H9 (cell line): ENCODE measurements around the gene SYS1. TPM values are rescaled to one million over a fixed set of nuclear protein-coding genes. Genes with fewer than 3 reads are reported as not detected.

Experiments used
- DNase-seq: peaks from one replicate; pipeline ENCODE4 v3.0.0-alpha.2; 2017
- H2AFZ ChIP-seq: one replicate; pipeline ENCODE4 v1.6.1; 2013; ENCODE audit warnings: mild to moderate bottlenecking, low read length, control low read depth, moderate library complexity
- H2AK5ac ChIP-seq: 2 replicates; pipeline ENCODE4 v1.6.1; 2013; ENCODE audit warnings: low read length, control low read depth, mixed read lengths; ENCODE audit not compliant: insufficient read length
- H2BK120ac ChIP-seq: one replicate; pipeline ENCODE4 v1.6.1; 2013; ENCODE audit warnings: low read depth, mild to moderate bottlenecking, low read length, control low read depth, inconsistent platforms; ENCODE audit not compliant: poor library complexity, severe bottlenecking
- H2BK12ac ChIP-seq: 2 replicates; pipeline ENCODE4 v1.6.1; 2013; ENCODE audit warnings: low read length, control low read depth, mixed read lengths, low read depth; ENCODE audit not compliant: insufficient read length
- H2BK15ac ChIP-seq: 2 replicates; pipeline ENCODE4 v1.6.1; 2013; ENCODE audit warnings: low read depth, low read length, control low read depth
- H2BK20ac ChIP-seq: one replicate; pipeline ENCODE4 v1.6.1; 2013; ENCODE audit warnings: low read depth, mild to moderate bottlenecking, low read length, control low read depth, inconsistent platforms; ENCODE audit not compliant: poor library complexity, severe bottlenecking
- H2BK5ac ChIP-seq: 2 replicates; pipeline ENCODE4 v1.6.1; 2013; ENCODE audit warnings: low read length, control low read depth, mixed read lengths; ENCODE audit not compliant: insufficient read length
- H3K14ac ChIP-seq: 2 replicates; pipeline ENCODE4 v1.6.1; 2013; ENCODE audit warnings: low read length, control low read depth; ENCODE audit not compliant: insufficient read depth
- H3K18ac ChIP-seq: 2 replicates; pipeline ENCODE4 v1.6.1; 2013; ENCODE audit warnings: low read depth, mild to moderate bottlenecking, mixed read lengths, low read length, control low read depth; ENCODE audit not compliant: insufficient read length
- H3K23ac ChIP-seq: 2 replicates; pipeline ENCODE4 v1.6.1; 2013; ENCODE audit warnings: low read length, control low read depth, mixed read lengths, low read depth; ENCODE audit not compliant: insufficient read length
- H3K23me2 ChIP-seq: 2 replicates; pipeline ENCODE4 v1.6.1; 2013; ENCODE audit warnings: low read depth, mild to moderate bottlenecking, mixed read lengths, low read length, control low read depth; ENCODE audit not compliant: insufficient read length, poor library complexity, severe bottlenecking
- H3K27ac ChIP-seq: 2 replicates; pipeline ENCODE4 v1.5.1; 2013; ENCODE audit warnings: low read length, control low read depth, mixed read lengths, low read depth; ENCODE audit not compliant: insufficient read length
- H3K27me3 ChIP-seq: 2 replicates; pipeline ENCODE4 v1.6.1; 2013; ENCODE audit warnings: low read length, control low read depth, inconsistent platforms; ENCODE audit not compliant: insufficient read depth
- H3K4ac ChIP-seq: 2 replicates; pipeline ENCODE4 v1.6.1; 2013; ENCODE audit warnings: low read depth, mild to moderate bottlenecking, control low read depth, inconsistent platforms, low read length, moderate library complexity
- H3K4me1 ChIP-seq: 2 replicates; pipeline ENCODE4 v1.6.1; 2013; ENCODE audit warnings: low read length, control low read depth, inconsistent platforms; ENCODE audit not compliant: insufficient read depth
- H3K4me2 ChIP-seq: 2 replicates; pipeline ENCODE4 v1.6.1; 2013; ENCODE audit warnings: low read length, control low read depth, mixed read lengths; ENCODE audit not compliant: insufficient read length, insufficient read depth
- H3K56ac ChIP-seq: 2 replicates; pipeline ENCODE4 v1.6.1; 2013; ENCODE audit warnings: low read depth, mild to moderate bottlenecking, mixed read lengths, low read length, control low read depth; ENCODE audit not compliant: insufficient read length
- H3K79me1 ChIP-seq: 2 replicates; pipeline ENCODE4 v1.6.1; 2013; ENCODE audit warnings: low read depth, mild to moderate bottlenecking, moderate library complexity, low read length, control low read depth, inconsistent platforms; ENCODE audit not compliant: insufficient read depth, poor library complexity, severe bottlenecking
- H3K79me2 ChIP-seq: 2 replicates; pipeline ENCODE4 v1.6.1; 2013; ENCODE audit warnings: low read length, control low read depth, inconsistent platforms; ENCODE audit not compliant: insufficient read depth
- H3K9ac ChIP-seq: 2 replicates; pipeline ENCODE4 v1.6.1; 2013; ENCODE audit warnings: low read length, control low read depth, mixed read lengths; ENCODE audit not compliant: insufficient read length; ENCODE audit errors: extremely low read depth
- H3K9me3 ChIP-seq: one replicate; pipeline ENCODE4 v1.6.1; 2013; ENCODE audit warnings: low read depth, low read length, inconsistent platforms; ENCODE audit not compliant: control insufficient read depth
- H3T11ph ChIP-seq: one replicate; pipeline ENCODE4 v1.6.1; 2013; ENCODE audit warnings: mild to moderate bottlenecking, low read length, control low read depth, inconsistent platforms
- H4K20me1 ChIP-seq: one replicate; pipeline ENCODE4 v1.6.1; 2013; ENCODE audit not compliant: control insufficient read depth, insufficient read length, insufficient read depth
- H4K5ac ChIP-seq: 2 replicates; pipeline ENCODE4 v1.6.1; 2013; ENCODE audit warnings: low read depth, mild to moderate bottlenecking, mixed read lengths, low read length, control low read depth; ENCODE audit not compliant: insufficient read length
- H4K8ac ChIP-seq: replicated peaks from 2 replicates; pipeline ENCODE4 v1.6.1; 2013; ENCODE audit warnings: low read length, control low read depth, mixed read lengths, low read depth; ENCODE audit not compliant: insufficient read length
- H4K91ac ChIP-seq: 2 replicates; pipeline ENCODE4 v1.6.1; 2013; ENCODE audit warnings: low read depth, mild to moderate bottlenecking, moderate library complexity, mixed read lengths, low read length, control low read depth; ENCODE audit not compliant: insufficient read length
- H3K27ac Mint-ChIP-seq, 3 experiments: 2 replicates in 2 of 3; 3 replicates in 1 of 3; pipeline ENCODE4 v1.8.0; 2020 to 2021; ENCODE audit warnings: mixed read lengths in 3 of 3, mild to moderate bottlenecking in 1 of 3, moderate library complexity in 1 of 3
- H3K27me3 Mint-ChIP-seq: 2 replicates; pipeline ENCODE4 v1.8.0; 2021; ENCODE audit warnings: low read depth, mild to moderate bottlenecking, moderate library complexity, mixed read lengths
- H3K36me3 Mint-ChIP-seq, 3 experiments: 2 replicates in 2 of 3; 3 replicates in 1 of 3; pipeline ENCODE4 v1.8.0; 2020 to 2021; ENCODE audit warnings: low read depth in 3 of 3, mixed read lengths in 3 of 3; ENCODE audit not compliant: insufficient read depth in 1 of 3
- H3K4me1 Mint-ChIP-seq, 2 experiments: 2 replicates each; pipeline ENCODE4 v1.8.0; 2020; ENCODE audit warnings: mixed read lengths in 2 of 2
- H3K4me3 Mint-ChIP-seq, 2 experiments: 2 replicates in 1 of 2; 3 replicates in 1 of 2; pipeline ENCODE4 v1.8.0; 2020 to 2021; ENCODE audit warnings: mild to moderate bottlenecking in 2 of 2, mixed read lengths in 2 of 2, moderate library complexity in 1 of 2
- H3K9me3 Mint-ChIP-seq, 2 experiments: 2 replicates in 1 of 2; 3 replicates in 1 of 2; pipeline ENCODE4 v1.8.0; 2020; ENCODE audit warnings: mild to moderate bottlenecking in 2 of 2, mixed read lengths in 2 of 2, moderate library complexity in 1 of 2
- WGBS: extraction: QIAGEN DNeasy Blood & Tissue Kit; methylation state at CpG from one replicate; pipeline ENCODE4 v1.1.7; 2013; ENCODE audit warnings: missing lambda C conversion rate, low lambda C conversion rate, mixed read lengths; ENCODE audit not compliant: insufficient read length; ENCODE audit errors: extremely low coverage; 5-methylcytosine and 5-hydroxymethylcytosine counted together
- total RNA-seq: library from RNA; stranded (reverse); gene quantifications from 2 replicates; pipeline ENCODE4 v1.2.1, GENCODE V29; 2021
- TF ChIP-seq, protein P1 (sequence below): fragments of 200-600 bp; sonication (generic); conservative IDR thresholded peaks from 3 replicates; pipeline ENCODE4 v1.8.0; 2021; ENCODE audit warnings: antibody characterized with exemption, mild to moderate bottlenecking

Gene SYS1
- total RNA-seq, 1 experiment from 2014 or later: 21.0 TPM

DNA sequence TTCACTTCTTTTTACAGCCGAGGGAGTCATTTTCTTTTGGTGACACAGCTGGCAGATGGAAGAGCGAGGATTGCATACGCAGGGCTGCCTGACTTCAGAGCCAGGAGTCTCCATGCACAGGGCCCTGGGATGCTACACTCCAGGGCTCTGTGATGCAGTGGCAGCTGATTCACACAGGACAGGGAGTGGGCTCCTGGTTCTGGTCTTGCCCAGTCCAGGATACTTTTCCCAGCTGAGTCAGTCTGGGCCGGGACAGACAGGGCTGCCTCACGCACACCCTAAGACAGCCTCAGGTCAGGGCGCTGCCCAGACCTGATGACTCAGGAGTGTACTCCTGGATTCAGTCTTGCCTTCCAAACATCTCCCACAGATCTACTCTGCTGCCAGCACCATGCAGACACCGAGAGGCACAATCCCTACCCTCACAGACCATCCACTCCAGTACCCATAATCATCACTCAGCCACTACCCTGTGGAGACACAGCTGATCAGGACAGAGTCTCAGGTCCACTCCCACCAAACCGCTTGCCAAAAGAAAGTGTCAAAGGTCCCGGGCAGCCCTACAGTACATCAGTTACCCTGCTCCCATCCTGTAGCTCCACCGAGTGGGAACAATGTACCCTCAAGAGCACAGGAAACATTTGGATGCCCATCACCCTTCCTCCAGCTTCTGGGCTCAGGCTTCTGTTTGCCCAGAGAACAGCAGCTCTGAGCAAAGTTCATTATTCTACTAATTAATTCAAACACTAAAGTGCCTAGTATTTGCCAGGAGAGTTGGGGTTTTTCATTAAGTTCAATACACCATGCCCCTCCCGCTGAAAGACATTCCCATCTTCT is 26.2 kb upstream of the SYS1 start:
- Histone ChIP-seq H3K79me1 (no peaks in the 10 kb centered on the region), H3K23ac (no peak overlapping the region), H3K27ac (no peak overlapping the region), H2BK12ac (no peak overlapping the region), H2AK5ac (no peak overlapping the region), H2BK120ac (no peak overlapping the region), H4K20me1 (peaks cover 2% of the 10 kb centered on the region), H3K4me2 (no peak overlapping the region), H3K14ac (no peak overlapping the region), H4K8ac (no peak overlapping the region), H2BK5ac (no peak overlapping the region), H2BK20ac (no peak overlapping the region), H3K4ac (no peak overlapping the region), H2BK15ac (no peak overlapping the region), H3K27me3 (no peaks in the 10 kb centered on the region), H3K9ac (no peak overlapping the region), H4K91ac (no peak overlapping the region), H4K5ac (no peak overlapping the region), H3K23me2 (peaks cover 3% of the 10 kb centered on the region), H3K79me2 (peaks cover 3% of the 10 kb centered on the region; the same call in 1 of the 2 replicates), H2AFZ (no peak overlapping the region), H3K18ac (no peak overlapping the region), H3K56ac (no peak overlapping the region), H3T11ph (no peak overlapping the region), H3K4me1 (peaks cover 20% of the 10 kb centered on the region), H3K9me3 (no peaks in the 10 kb centered on the region)
- no peaks in the 10 kb centered on the region; the same call in 1 of the 2 replicates for H3K27me3 Mint-ChIP-seq
- no peak overlapping the region for H3K4me3 Mint-ChIP-seq
- peaks cover 13 to 34% (median 25%) of the 10 kb centered on the region in 3 experiments; a peak in 6 of 7 replicates for H3K36me3 Mint-ChIP-seq
- TF ChIP-seq, protein P1, sequence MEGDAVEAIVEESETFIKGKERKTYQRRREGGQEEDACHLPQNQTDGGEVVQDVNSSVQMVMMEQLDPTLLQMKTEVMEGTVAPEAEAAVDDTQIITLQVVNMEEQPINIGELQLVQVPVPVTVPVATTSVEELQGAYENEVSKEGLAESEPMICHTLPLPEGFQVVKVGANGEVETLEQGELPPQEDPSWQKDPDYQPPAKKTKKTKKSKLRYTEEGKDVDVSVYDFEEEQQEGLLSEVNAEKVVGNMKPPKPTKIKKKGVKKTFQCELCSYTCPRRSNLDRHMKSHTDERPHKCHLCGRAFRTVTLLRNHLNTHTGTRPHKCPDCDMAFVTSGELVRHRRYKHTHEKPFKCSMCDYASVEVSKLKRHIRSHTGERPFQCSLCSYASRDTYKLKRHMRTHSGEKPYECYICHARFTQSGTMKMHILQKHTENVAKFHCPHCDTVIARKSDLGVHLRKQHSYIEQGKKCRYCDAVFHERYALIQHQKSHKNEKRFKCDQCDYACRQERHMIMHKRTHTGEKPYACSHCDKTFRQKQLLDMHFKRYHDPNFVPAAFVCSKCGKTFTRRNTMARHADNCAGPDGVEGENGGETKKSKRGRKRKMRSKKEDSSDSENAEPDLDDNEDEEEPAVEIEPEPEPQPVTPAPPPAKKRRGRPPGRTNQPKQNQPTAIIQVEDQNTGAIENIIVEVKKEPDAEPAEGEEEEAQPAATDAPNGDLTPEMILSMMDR: no peak
- whole genome bisulfite sequencing: no CpG with 5 or more reads among the region's 11 CpGs
- H3K9me3 Mint-ChIP-seq: no peaks in the 10 kb centered on the region
- no peak for DNase-seq
- H3K4me1 Mint-ChIP-seq: peaks cover 60 to 68% of the 10 kb centered on the region in 2 experiments
- peak overlapping the region; percentile 28 to 92 (median 50) for H3K27ac Mint-ChIP-seq
